ENCODE measurements around the gene HOXD10. TPM values are rescaled to one million over a fixed set of nuclear protein-coding genes. Genes with fewer than 3 reads are reported as not detected.

HOXD10 gene
- total RNA-seq, 2 experiments from 2014 or later = not detected

GRCh38 chr2:176136374-176137251, 20.0 kb downstream of the HOXD10 start:
- H3K9me3 ChIP-seq (ENCODE audit: control insufficient read depth in 1 of 2, insufficient read depth in 1 of 2, low read length in 2 of 2) = peaks cover 14 to 45% of the 10 kb centered on the region in 2 experiments
- DNase-seq (no peak), ATAC-seq (ENCODE audit: poor library complexity) (no peak)
- H3K27ac Mint-ChIP-seq = no peak overlapping the region
- TF ChIP-seq CTCF (IDR thresholded peaks at IDR 0.05) = no peak
- peak overlapping the region; percentile 44 for H3K4me3 Mint-ChIP-seq
- H3K27ac ChIP-seq (ENCODE audit: low read depth in 1 of 2, low read length in 2 of 2) = no peak overlapping the region
- H3K27me3 Mint-ChIP-seq = peaks cover 95% of the 10 kb centered on the region
- ChIA-PET POLR2A (no interaction called here), CTCF (no interaction called here)
- peaks cover 44% of the 10 kb centered on the region for H3K4me1 ChIP-seq (ENCODE audit: insufficient read depth, low read length)
- H3K9me3 Mint-ChIP-seq = peaks cover 4% of the 10 kb centered on the region
- H3K27me3 ChIP-seq (ENCODE audit: control insufficient read depth in 1 of 2, insufficient read depth in 2 of 2, low read length in 2 of 2) = peaks cover 92 to 98% of the 10 kb centered on the region in 2 experiments
- peaks cover 49% of the 10 kb centered on the region for H3K4me1 Mint-ChIP-seq (ENCODE audit: low read depth)
- H3K4me3 ChIP-seq (ENCODE audit: low read length) = no peak overlapping the region
- H3K36me3 Mint-ChIP-seq (ENCODE audit: low read depth) = peaks cover 3% of the 10 kb centered on the region
- intact Hi-C loops (cut with DNase I, micrococcal nuclease) = loop anchor here in 1 of 2 experiments (10.0 kb wide), 1 partner anchor 1278 kb away; no protein-coding TSS in a partner anchor
- no peaks in the 10 kb centered on the region for H3K36me3 ChIP-seq (ENCODE audit: insufficient read depth, low read length)

GRCh38 chr2:176137252-176137580, 20.6 kb downstream of the HOXD10 start:
- intact Hi-C loops (cut with DNase I, micrococcal nuclease) = loop anchor here in 1 of 2 experiments (10.0 kb wide), 1 partner anchor 1278 kb away; no protein-coding TSS in a partner anchor

GRCh38 chr2:176137906-176138305, 21.3 kb downstream of the HOXD10 start:
- H3K4me3 ChIP-seq (ENCODE audit: low read length) = no peak overlapping the region
- no peak overlapping the region for H3K27ac ChIP-seq (ENCODE audit: low read depth in 1 of 2, low read length in 2 of 2)
- no peak overlapping the region for H3K27ac Mint-ChIP-seq
- POLR2A ChIA-PET = no interaction called here
- H3K9me3 ChIP-seq (ENCODE audit: control insufficient read depth in 1 of 2, insufficient read depth in 1 of 2, low read length in 2 of 2) = peaks cover 14 to 45% of the 10 kb centered on the region in 2 experiments
- no peak for TF ChIP-seq CTCF (IDR thresholded peaks at IDR 0.05)
- H3K4me3 Mint-ChIP-seq = no peak overlapping the region
- peaks cover 95% of the 10 kb centered on the region for H3K27me3 Mint-ChIP-seq
- CTCF ChIA-PET = interaction anchor here (1.4 kb wide), 1 partner anchor 11 kb away, joined by 5 read pairs; no protein-coding TSS in a partner anchor
- ATAC-seq (ENCODE audit: poor library complexity) (no peak), DNase-seq (no peak)
- peaks cover 4% of the 10 kb centered on the region for H3K9me3 Mint-ChIP-seq
- H3K36me3 Mint-ChIP-seq (ENCODE audit: low read depth) = peaks cover 3% of the 10 kb centered on the region
- H3K4me1 Mint-ChIP-seq (ENCODE audit: low read depth) = peaks cover 41% of the 10 kb centered on the region
- H3K27me3 ChIP-seq (ENCODE audit: control insufficient read depth in 1 of 2, insufficient read depth in 2 of 2, low read length in 2 of 2) = peaks cover 92 to 98% of the 10 kb centered on the region in 2 experiments
- intact Hi-C loops (cut with DNase I, micrococcal nuclease) = loop anchor here in 1 of 2 experiments (10.0 kb wide), 1 partner anchor 1277 kb away; no protein-coding TSS in a partner anchor
- no peaks in the 10 kb centered on the region for H3K36me3 ChIP-seq (ENCODE audit: insufficient read depth, low read length)
- H3K4me1 ChIP-seq (ENCODE audit: insufficient read depth, low read length) = peaks cover 36% of the 10 kb centered on the region

More at GRCh38 chr2:176137252-176137580, 20.6 kb downstream of the HOXD10 start:
- Histone ChIP-seq H3K4me3 (ENCODE audit: low read length) (no peak overlapping the region), H3K36me3 (ENCODE audit: insufficient read depth, low read length) (no peaks in the 10 kb centered on the region), H3K4me1 (ENCODE audit: insufficient read depth, low read length) (peaks cover 43% of the 10 kb centered on the region), H3K27ac (ENCODE audit: low read depth in 1 of 2, low read length in 2 of 2) (no peak overlapping the region), H3K27me3 (ENCODE audit: control insufficient read depth in 1 of 2, insufficient read depth in 2 of 2, low read length in 2 of 2) (peaks cover 92 to 98% of the 10 kb centered on the region in 2 experiments), H3K9me3 (ENCODE audit: control insufficient read depth in 1 of 2, insufficient read depth in 1 of 2, low read length in 2 of 2) (peaks cover 14 to 45% of the 10 kb centered on the region in 2 experiments)
- DNase-seq (no peak), ATAC-seq (ENCODE audit: poor library complexity) (no peak)
- Mint-ChIP-seq H3K27me3 (peaks cover 95% of the 10 kb centered on the region), H3K9me3 (peaks cover 4% of the 10 kb centered on the region), H3K4me1 (ENCODE audit: low read depth) (peaks cover 45% of the 10 kb centered on the region), H3K4me3 (no peak overlapping the region), H3K27ac (no peak overlapping the region), H3K36me3 (ENCODE audit: low read depth) (peaks cover 3% of the 10 kb centered on the region)
- ChIA-PET CTCF (interaction anchor here (1.4 kb wide), 1 partner anchor 10 kb away, joined by 5 read pairs; no protein-coding TSS in a partner anchor), POLR2A (no interaction called here)
- no peak for TF ChIP-seq CTCF (IDR thresholded peaks at IDR 0.05)
